ENCODE data around the gene GSG1L. TPM values are rescaled to one million over a fixed set of nuclear protein-coding genes. Genes with fewer than 3 reads are reported as not detected.

The GSG1L gene
- total RNA-seq, 1 donor = not detected

GRCh38 chr16:27868180-27868579 lies 195.3 kb downstream of the GSG1L start:
- Histone ChIP-seq H3K36me3 (ENCODE audit: insufficient read depth, low read length) (no peaks in the 10 kb centered on the region), H3K79me2 (ENCODE audit: insufficient read depth, low read length) (no peaks in the 10 kb centered on the region), H3K4me3 (ENCODE audit: insufficient read depth, low read length) (no peak overlapping the region), H4K20me1 (ENCODE audit: insufficient read depth, low read length) (no peaks in the 10 kb centered on the region), H2AFZ (ENCODE audit: low read length) (no peak overlapping the region), H3K27ac (ENCODE audit: low read depth, low read length) (no peak overlapping the region), H3K4me1 (ENCODE audit: insufficient read depth, low read length) (no peaks in the 10 kb centered on the region), H3K4me2 (ENCODE audit: insufficient read depth, low read length) (no peak overlapping the region), H3K9me3 (ENCODE audit: low read depth, low read length) (peaks cover 6% of the 10 kb centered on the region), H3K27me3 (ENCODE audit: insufficient read depth, low read length) (no peaks in the 10 kb centered on the region)
- TF ChIP-seq CTCF (IDR thresholded peaks at IDR 0.05; ENCODE audit: extremely low read depth, low read depth, low read length) = no peak
- no peak for DNase-seq (ENCODE audit: insufficient read length, low spot score, missing footprints)

GRCh38 chr16:27867122-27868110 lies 196.1 kb downstream of the GSG1L start:
- Histone ChIP-seq H3K4me2 (ENCODE audit: insufficient read depth, low read length) (no peak overlapping the region), H2AFZ (ENCODE audit: low read length) (peak overlapping the region; percentile 31)

GRCh38 chr16:27863377-27863776 lies 200.1 kb downstream of the GSG1L start:
- H3K36me3 ChIP-seq (ENCODE audit: insufficient read depth, low read length) = no peaks in the 10 kb centered on the region
- DNase-seq (ENCODE audit: insufficient read length, low spot score, missing footprints) = no peak
- no peaks in the 10 kb centered on the region for H3K79me2 ChIP-seq (ENCODE audit: insufficient read depth, low read length)
- H3K4me3 ChIP-seq (ENCODE audit: insufficient read depth, low read length) = no peak overlapping the region
- H3K4me1 ChIP-seq (ENCODE audit: insufficient read depth, low read length) = no peaks in the 10 kb centered on the region
- H3K27ac ChIP-seq (ENCODE audit: low read depth, low read length) = no peak overlapping the region
- H3K27me3 ChIP-seq (ENCODE audit: insufficient read depth, low read length) = peaks cover 7% of the 10 kb centered on the region
- peaks cover 8% of the 10 kb centered on the region for H3K9me3 ChIP-seq (ENCODE audit: low read depth, low read length)
- H4K20me1 ChIP-seq (ENCODE audit: insufficient read depth, low read length) = no peaks in the 10 kb centered on the region
- no peak for TF ChIP-seq CTCF (IDR thresholded peaks at IDR 0.05; ENCODE audit: extremely low read depth, low read depth, low read length)
- H2AFZ ChIP-seq (ENCODE audit: low read length) = no peak overlapping the region
- no peak overlapping the region for H3K4me2 ChIP-seq (ENCODE audit: insufficient read depth, low read length)

More at GRCh38 chr16:27867122-27868110, 196.1 kb downstream of the GSG1L start:
- no peaks in the 10 kb centered on the region for H3K79me2 ChIP-seq (ENCODE audit: insufficient read depth, low read length)
- peaks cover 6% of the 10 kb centered on the region for H3K9me3 ChIP-seq (ENCODE audit: low read depth, low read length)
- H3K4me3 ChIP-seq (ENCODE audit: insufficient read depth, low read length) = no peak overlapping the region
- no peak overlapping the region for H3K27ac ChIP-seq (ENCODE audit: low read depth, low read length)
- no peaks in the 10 kb centered on the region for H3K36me3 ChIP-seq (ENCODE audit: insufficient read depth, low read length)
- peak; percentile 41 for TF ChIP-seq CTCF (IDR thresholded peaks at IDR 0.05; ENCODE audit: extremely low read depth, low read depth, low read length)
- no peaks in the 10 kb centered on the region for H3K27me3 ChIP-seq (ENCODE audit: insufficient read depth, low read length)
- no peaks in the 10 kb centered on the region for H3K4me1 ChIP-seq (ENCODE audit: insufficient read depth, low read length)
- peak; percentile 93 for DNase-seq (ENCODE audit: insufficient read length, low spot score, missing footprints)
- H4K20me1 ChIP-seq (ENCODE audit: insufficient read depth, low read length) = no peaks in the 10 kb centered on the region

GRCh38 chr16:27862953-27863352 lies 200.6 kb downstream of the GSG1L start:
- Histone ChIP-seq H3K36me3 (ENCODE audit: insufficient read depth, low read length) (no peaks in the 10 kb centered on the region), H3K9me3 (ENCODE audit: low read depth, low read length) (peaks cover 8% of the 10 kb centered on the region), H4K20me1 (ENCODE audit: insufficient read depth, low read length) (no peaks in the 10 kb centered on the region), H3K27me3 (ENCODE audit: insufficient read depth, low read length) (peaks cover 8% of the 10 kb centered on the region), H3K4me3 (ENCODE audit: insufficient read depth, low read length) (no peak overlapping the region), H3K4me2 (ENCODE audit: insufficient read depth, low read length) (no peak overlapping the region), H3K27ac (ENCODE audit: low read depth, low read length) (no peak overlapping the region), H3K4me1 (ENCODE audit: insufficient read depth, low read length) (no peaks in the 10 kb centered on the region), H3K79me2 (ENCODE audit: insufficient read depth, low read length) (no peaks in the 10 kb centered on the region), H2AFZ (ENCODE audit: low read length) (no peak overlapping the region)
- no peak for TF ChIP-seq CTCF (IDR thresholded peaks at IDR 0.05; ENCODE audit: extremely low read depth, low read depth, low read length)
- DNase-seq (ENCODE audit: insufficient read length, low spot score, missing footprints) = no peak

All from osteoblast (primary cell).